ENCODE measurements around the gene PRSS16.

The PRSS16 gene

GRCh38 chr6:27286141-27286540 is 38.6 kb downstream of the PRSS16 start:
- no peak for DNase-seq

GRCh38 chr6:27287751-27288135 is 40.2 kb downstream of the PRSS16 start:
- DNase-seq = no peak

- no peak for DNase-seq
These were observed 40.9 kb downstream of the PRSS16 start for GRCh38 chr6:27288136-27289044.

- DNase-seq = no peak
These were observed 42.8 kb downstream of the PRSS16 start for GRCh38 chr6:27290065-27290849.

GRCh38 chr6:27290850-27291208 is 43.3 kb downstream of the PRSS16 start:
- no peak for DNase-seq

GRCh38 chr6:27293436-27294098 is 46.1 kb downstream of the PRSS16 start:
- no peak for DNase-seq

- no peak for DNase-seq
These were observed 46.9 kb downstream of the PRSS16 start for GRCh38 chr6:27294409-27294808.

GRCh38 chr6:27295301-27296079 is 48.0 kb downstream of the PRSS16 start:
- DNase-seq = no peak

GRCh38 chr6:27296106-27296783 is 48.7 kb downstream of the PRSS16 start:
- no peak for DNase-seq

- DNase-seq = no peak
These were observed 50.0 kb downstream of the PRSS16 start for GRCh38 chr6:27297484-27297856.

- DNase-seq = no peak
These were observed 50.6 kb downstream of the PRSS16 start for GRCh38 chr6:27297857-27298730.

GRCh38 chr6:27303613-27304272 is 56.2 kb downstream of the PRSS16 start:
- no peak for DNase-seq

Data from MV-4-11 (cell line).